IMR-90 (cell line): ENCODE results near the gene PLCB3. TPM values are rescaled to one million over a fixed set of nuclear protein-coding genes. Genes with fewer than 3 reads are reported as not detected.

Experiments used
- ATAC-seq: fragments of 200-7000 bp; cut with Tn5 transposase; 2 replicates; pipeline ENCODE4 v1.9.1; 2020; ENCODE audit warnings: low read depth, mild to moderate bottlenecking, moderate library complexity
- BruUV-seq: library from RNA; stranded (reverse); fragments of 400-500 nt; replicated peaks from 2 replicates; lab custom pipeline; 2021; lab: Mats Ljungman, UMichigan
- CTCF ChIA-PET: fragments of 300-600 bp; formaldehyde crosslinking; extraction: SDS; loops from one replicate; lab custom pipeline; 2021; ENCODE audit warnings: antibody characterized with exemption; lab: Yijun Ruan, JAX
- POLR2A ChIA-PET: fragments of 300-600 bp; sonication (Branson Sonifier 250); formaldehyde crosslinking; loops from one replicate; lab custom pipeline; 2022; ENCODE audit warnings: antibody characterized with exemption; ENCODE audit not compliant: unreplicated experiment; lab: Charles Lee
- DNase-seq: peaks from one replicate; pipeline ENCODE4 v3.0.0; 2013
- H2AFZ ChIP-seq: replicated peaks from 2 replicates; pipeline ENCODE3; 2013; ENCODE audit warnings: low read length, mild to moderate bottlenecking; ENCODE audit not compliant: poor library complexity
- H2AK5ac ChIP-seq: 2 replicates; pipeline ENCODE4 v1.6.1; 2013; ENCODE audit warnings: low read depth, low read length, inconsistent platforms
- H2AK9ac ChIP-seq: replicated peaks from 2 replicates; pipeline ENCODE3; 2013; ENCODE audit warnings: mild to moderate bottlenecking, low read depth, low read length, moderate library complexity; ENCODE audit not compliant: poor library complexity
- H2BK120ac ChIP-seq: 2 replicates; pipeline ENCODE4 v1.6.1; 2013; ENCODE audit warnings: low read depth, low read length, inconsistent platforms
- H2BK15ac ChIP-seq: 3 replicates; pipeline ENCODE4 v1.6.1; 2013; ENCODE audit warnings: low read depth, low read length, inconsistent platforms
- H2BK20ac ChIP-seq: 2 replicates; pipeline ENCODE4 v1.6.1; 2013; ENCODE audit warnings: low read depth, mild to moderate bottlenecking, inconsistent platforms, low read length, moderate library complexity
- H2BK5ac ChIP-seq: 2 replicates; pipeline ENCODE4 v1.6.1; 2013; ENCODE audit warnings: mild to moderate bottlenecking, low read depth, low read length, inconsistent platforms; ENCODE audit not compliant: poor library complexity, severe bottlenecking
- H3K14ac ChIP-seq: replicated peaks from 2 replicates; pipeline ENCODE4 v1.6.1; 2013; ENCODE audit warnings: low read depth, low read length, inconsistent platforms
- H3K18ac ChIP-seq: 2 replicates; pipeline ENCODE4 v1.6.1; 2013; ENCODE audit warnings: low read depth, low read length, control low read depth
- H3K23ac ChIP-seq: 2 replicates; pipeline ENCODE4 v1.6.1; 2013; ENCODE audit warnings: low read depth, low read length, inconsistent platforms
- H3K27ac ChIP-seq: 2 replicates; pipeline ENCODE4 v1.5.1; 2013; ENCODE audit warnings: mild to moderate bottlenecking, control low read depth, low read length; ENCODE audit not compliant: insufficient read depth
- H3K27me3 ChIP-seq: 2 replicates; pipeline ENCODE4 v1.6.1; 2013; ENCODE audit warnings: low read length; ENCODE audit not compliant: control insufficient read depth, insufficient read depth
- H3K36me3 ChIP-seq: 2 replicates; pipeline ENCODE4 v1.6.1; 2013; ENCODE audit warnings: low read length, mixed read lengths; ENCODE audit not compliant: control insufficient read depth, insufficient read depth
- H3K4ac ChIP-seq: 2 replicates; pipeline ENCODE4 v1.6.1; 2013; ENCODE audit warnings: low read depth, low read length, inconsistent platforms
- H3K4me1 ChIP-seq: 2 replicates; pipeline ENCODE4 v1.6.1; 2013; ENCODE audit warnings: low read length, mixed read lengths; ENCODE audit not compliant: control insufficient read depth, insufficient read depth
- H3K4me2 ChIP-seq: 2 replicates; pipeline ENCODE4 v1.6.1; 2013; ENCODE audit warnings: low read depth, mild to moderate bottlenecking, control low read depth, low read length, moderate library complexity
- H3K4me3 ChIP-seq: 2 replicates; pipeline ENCODE4 v1.5.1; 2013; ENCODE audit warnings: low read depth, mild to moderate bottlenecking, control low read depth, low read length, moderate library complexity; ENCODE audit not compliant: insufficient read depth
- H3K56ac ChIP-seq: 2 replicates; pipeline ENCODE4 v1.6.1; 2013; ENCODE audit warnings: low read length, inconsistent platforms; ENCODE audit not compliant: insufficient read depth; ENCODE audit errors: extremely low read depth
- H3K79me1 ChIP-seq, 2 experiments: 2 replicates each; pipeline ENCODE4 v1.6.1; 2013; ENCODE audit warnings: low read length in 2 of 2, inconsistent platforms in 1 of 2, low read depth in 1 of 2
- H3K9ac ChIP-seq: 2 replicates; pipeline ENCODE4 v1.6.1; 2013; ENCODE audit warnings: low read depth, low read length, control low read depth
- H3K9me1 ChIP-seq: 2 replicates; pipeline ENCODE4 v1.6.1; 2013; ENCODE audit warnings: low read length, inconsistent platforms; ENCODE audit not compliant: insufficient read depth
- H3K9me3 ChIP-seq: 2 replicates; pipeline ENCODE4 v1.6.1; 2013; ENCODE audit warnings: low read length; ENCODE audit not compliant: control insufficient read depth, insufficient read depth
- H4K20me1 ChIP-seq: 2 replicates; pipeline ENCODE4 v1.6.1; 2013; ENCODE audit warnings: low read length, inconsistent platforms; ENCODE audit not compliant: insufficient read depth
- H4K5ac ChIP-seq: 2 replicates; pipeline ENCODE4 v1.6.1; 2013; ENCODE audit warnings: mild to moderate bottlenecking, low read depth, low read length, control low read depth
- H4K8ac ChIP-seq, 2 experiments: 2 replicates each; pipeline ENCODE4 v1.6.1; 2013; ENCODE audit warnings: low read depth in 2 of 2, low read length in 2 of 2, control low read depth in 1 of 2, inconsistent platforms in 1 of 2
- H4K91ac ChIP-seq: 2 replicates; pipeline ENCODE4 v1.6.1; 2013; ENCODE audit warnings: low read depth, low read length, inconsistent platforms; ENCODE audit not compliant: insufficient read depth
- BHLHE40 ChIP-seq: fragments of 150-350 bp; IDR thresholded peaks from 2 replicates; pipeline ENCODE4 v1.6.1; 2016; ENCODE audit warnings: mild to moderate bottlenecking, low read depth, low read length
- CEBPB ChIP-seq: IDR thresholded peaks from 2 replicates; pipeline ENCODE4 v1.6.1; 2012; ENCODE audit warnings: low read depth, low read length, improper control_type of control experiment
- CHD1 ChIP-seq: IDR thresholded peaks from 2 replicates; pipeline ENCODE4 v1.6.1; 2012; ENCODE audit warnings: low read depth, low read length, improper control_type of control experiment
- CTCF ChIP-seq: conservative IDR thresholded peaks from 2 replicates; pipeline ENCODE4 v1.5.1; 2012; ENCODE audit warnings: mild to moderate bottlenecking, low read depth, low read length, improper control_type of control experiment
- FOS ChIP-seq: fragments of 150-350 bp; IDR thresholded peaks from 2 replicates; pipeline ENCODE4 v1.6.1; 2016; ENCODE audit warnings: low read depth, low read length
- MAFK ChIP-seq: IDR thresholded peaks from 2 replicates; pipeline ENCODE4 v1.6.1; 2012; ENCODE audit warnings: low read depth, low read length, improper control_type of control experiment
- MAZ ChIP-seq: IDR thresholded peaks from 2 replicates; pipeline ENCODE4 v1.6.1; 2012; ENCODE audit warnings: low read depth, mild to moderate bottlenecking, low read length, improper control_type of control experiment, moderate library complexity, borderline replicate concordance
- MXI1 ChIP-seq: IDR thresholded peaks from 2 replicates; pipeline ENCODE4 v1.6.1; 2012; ENCODE audit warnings: low read depth, mild to moderate bottlenecking, low read length, moderate library complexity, borderline replicate concordance
- NFE2L2 ChIP-seq: fragments of 150-350 bp; IDR thresholded peaks from 2 replicates; pipeline ENCODE4 v1.6.1; 2016; ENCODE audit warnings: low read depth, mild to moderate bottlenecking, low read length
- RAD21 ChIP-seq: IDR thresholded peaks from 2 replicates; pipeline ENCODE4 v1.6.1; 2012; ENCODE audit warnings: low read length, improper control_type of control experiment
- RCOR1 ChIP-seq: IDR thresholded peaks from 2 replicates; pipeline ENCODE4 v1.6.1; 2012; ENCODE audit warnings: mild to moderate bottlenecking, low read length, improper control_type of control experiment; ENCODE audit not compliant: insufficient replicate concordance
- RFX5 ChIP-seq: IDR thresholded peaks from 2 replicates; pipeline ENCODE4 v1.8.0; 2012; ENCODE audit warnings: low read depth, mild to moderate bottlenecking, low read length, moderate library complexity
- SMC3 ChIP-seq: fragments of 150-350 bp; IDR thresholded peaks from 2 replicates; pipeline ENCODE4 v1.6.1; 2016; ENCODE audit warnings: low read depth, mild to moderate bottlenecking, antibody characterized with exemption, low read length, moderate library complexity
- whole genome bisulfite sequencing, 2 experiments: methylation state at CpG; one replicate each; pipeline versions ENCODE4 v1.1.5 to v1.1.7; 2013; ENCODE audit warnings: missing lambda C conversion rate in 2 of 2; ENCODE audit not compliant: insufficient read length in 1 of 2; ENCODE audit errors: extremely low coverage in 2 of 2; 5-methylcytosine and 5-hydroxymethylcytosine counted together
- dilution Hi-C: fragments of 300-500 bp; cut with HindIII; formaldehyde crosslinking; loops from one replicate; pipeline ENCODE4 v1.14.3; 2018; ENCODE audit warnings: low sequenced_read_pairs; ENCODE audit not compliant: unreplicated experiment
- in situ Hi-C: fragments of 300-500 bp; cut with MboI; formaldehyde crosslinking; loops from 3 replicates; pipeline ENCODE4 v1.14.3; 2019; ENCODE audit warnings: low sequenced_read_pairs, inconsistent platforms, mixed read lengths
- intact Hi-C: fragments of 100-400 bp; cut with micrococcal nuclease; formaldehyde crosslinking; loops from 2 replicates; pipeline ENCODE4 v1.10.0; 2022
- polyA plus RNA-seq, 3 experiments: library from polyadenylated mRNA; depleted of rRNA; stranded (reverse); fragments of >200 nt; gene quantifications; 2 replicates each; pipeline ENCODE4 v1.2.3, GENCODE V29; 2012; ENCODE audit warnings: low replicate concordance in 1 of 3
- total RNA-seq: library from RNA; depleted of rRNA; stranded (reverse); fragments of >200 nt; gene quantifications from 2 replicates; pipeline ENCODE4 v1.2.3, GENCODE V29; 2012

Gene PLCB3
- total and polyA plus RNA-seq, 2 of the 4 experiments (the other 2 are of a cell fraction) = 23.9 to 24.9 TPM

- Histone ChIP-seq H3K18ac (no peak overlapping the region), H3K9ac (no peak overlapping the region), H2BK5ac (no peak overlapping the region), H3K9me1 (0 out of 2 replicates have a peak, but pooled peaks cover 5% of the 10 kb centered on the region), H3K4me2 (no peak overlapping the region), H3K4ac (no peak overlapping the region), H3K36me3 (peaks cover 48% of the 10 kb centered on the region), H3K27ac (no peak overlapping the region), H2AK5ac (no peak overlapping the region), H4K5ac (no peak overlapping the region), H3K56ac (no peak overlapping the region), H2AFZ (no peak overlapping the region), H3K4me3 (no peak overlapping the region), H2BK20ac (no peak overlapping the region), H4K91ac (no peak overlapping the region), H3K79me1 (peaks cover 7 to 37% of the 10 kb centered on the region in 2 experiments; a peak in 2 of 4 replicates), H3K23ac (no peak overlapping the region), H4K20me1 (no peaks in the 10 kb centered on the region), H2BK120ac (no peak overlapping the region), H3K14ac (no peak overlapping the region), H3K4me1 (peaks cover 16% of the 10 kb centered on the region), H3K9me3 (no peaks in the 10 kb centered on the region), H2BK15ac (no peak overlapping the region), H2AK9ac (peak overlapping the region; percentile 35), H4K8ac (no peak overlapping the region), H3K27me3 (no peaks in the 10 kb centered on the region)
- ATAC-seq (no peak), DNase-seq (no peak)
- 93% methylated on average over 4 of the region's 8 CpGs; no CpG with 5 or more reads in 1 of the 2 experiments for WGBS, 2 experiments
- in situ Hi-C loops (no loop called here), dilution Hi-C loops (no loop called here), intact Hi-C loops (no loop called here)
- CTCF ChIA-PET = no interaction called here
- no peak for TF ChIP-seq RAD21
- TF ChIP-seq CEBPB = no peak
- no peak for TF ChIP-seq MXI1
- TF ChIP-seq CTCF = no peak
- TF ChIP-seq RFX5 = no peak
- TF ChIP-seq MAFK = no peak
- TF ChIP-seq CHD1 = no peak
- no peak for TF ChIP-seq FOS
- no peak for TF ChIP-seq SMC3
- TF ChIP-seq MAZ = no peak
- no peak for TF ChIP-seq BHLHE40
- TF ChIP-seq NFE2L2 = no peak
- no peak for TF ChIP-seq RCOR1
- POLR2A ChIA-PET = interaction anchor here (0.5 kb wide), 1 partner anchor 11 kb away, joined by 3 read pairs; no protein-coding TSS in a partner anchor
- no TSS peak for BruUV-seq
These were observed 12.6 kb downstream of the PLCB3 start for GRCh38 chr11:64263947-64264317.
